ENCODE data around the gene ARF6. TPM values are rescaled to one million over a fixed set of nuclear protein-coding genes. Genes with fewer than 3 reads are reported as not detected.
"Not testable (repeated sequence)": the region's sequence is repeated elsewhere in the genome, so short reads cannot be mapped to it uniquely, and the experiment has no call there.

ARF6 gene
- total RNA-seq, 1 donor from 2014 or later = 50.9 TPM

DNA sequence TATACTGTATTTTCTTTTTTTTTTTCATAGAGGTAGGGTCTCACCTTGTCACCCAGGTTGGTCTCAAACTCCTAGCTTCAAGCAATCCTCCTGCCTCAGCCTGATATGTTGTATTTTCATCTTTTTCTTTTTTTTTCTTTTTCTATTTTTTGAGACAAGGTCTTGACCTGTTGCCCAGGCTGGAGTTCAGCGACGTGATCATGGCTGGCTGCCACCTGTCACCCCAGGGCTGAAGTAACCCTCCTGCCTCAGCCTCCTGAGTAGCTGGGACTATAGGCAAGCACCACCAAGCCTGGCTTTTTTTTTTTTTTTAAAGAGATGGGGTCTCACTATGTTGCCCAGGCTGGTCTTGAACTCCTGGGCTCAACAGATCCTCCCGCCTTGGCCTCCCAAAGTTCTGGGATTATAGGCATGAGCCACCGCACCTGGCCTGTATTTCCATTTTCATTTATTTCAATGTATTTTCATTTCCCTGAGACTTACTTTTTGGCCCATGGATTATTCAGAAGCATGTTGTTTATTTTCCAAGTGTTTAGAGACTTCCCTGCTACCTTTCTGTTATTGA is 16.2 kb upstream of the ARF6 start:
- no peak for DNase-seq (ENCODE audit: low read depth)

DNA sequence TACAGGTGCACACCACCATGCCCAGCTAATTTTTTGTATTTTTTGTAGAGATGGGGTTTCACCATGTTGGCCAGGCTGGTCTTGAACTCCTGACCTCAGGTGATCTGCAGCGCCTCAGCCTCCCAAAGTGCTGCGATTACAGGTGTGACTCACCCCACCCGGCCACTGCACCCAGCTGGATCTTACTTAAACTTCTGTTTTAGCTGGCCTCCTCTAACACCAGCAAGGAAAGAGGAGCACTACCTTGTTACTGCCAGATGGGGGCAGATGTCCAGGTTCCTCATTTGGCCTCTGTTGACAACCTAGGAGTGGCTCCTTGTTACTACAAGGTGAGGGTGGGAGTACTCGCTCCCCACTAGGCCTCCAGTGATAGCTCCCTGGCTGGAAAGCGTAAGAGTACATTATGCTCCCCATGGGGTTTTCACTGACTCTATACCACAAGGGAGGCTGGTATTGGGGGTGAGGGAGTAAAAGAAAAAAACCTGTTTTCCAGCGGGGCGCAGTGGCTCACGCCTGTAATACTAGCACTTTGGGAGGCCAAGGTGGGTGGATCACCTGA is 13.2 kb upstream of the ARF6 start:
- DNase-seq (ENCODE audit: low read depth) = peak; percentile 56

DNA sequence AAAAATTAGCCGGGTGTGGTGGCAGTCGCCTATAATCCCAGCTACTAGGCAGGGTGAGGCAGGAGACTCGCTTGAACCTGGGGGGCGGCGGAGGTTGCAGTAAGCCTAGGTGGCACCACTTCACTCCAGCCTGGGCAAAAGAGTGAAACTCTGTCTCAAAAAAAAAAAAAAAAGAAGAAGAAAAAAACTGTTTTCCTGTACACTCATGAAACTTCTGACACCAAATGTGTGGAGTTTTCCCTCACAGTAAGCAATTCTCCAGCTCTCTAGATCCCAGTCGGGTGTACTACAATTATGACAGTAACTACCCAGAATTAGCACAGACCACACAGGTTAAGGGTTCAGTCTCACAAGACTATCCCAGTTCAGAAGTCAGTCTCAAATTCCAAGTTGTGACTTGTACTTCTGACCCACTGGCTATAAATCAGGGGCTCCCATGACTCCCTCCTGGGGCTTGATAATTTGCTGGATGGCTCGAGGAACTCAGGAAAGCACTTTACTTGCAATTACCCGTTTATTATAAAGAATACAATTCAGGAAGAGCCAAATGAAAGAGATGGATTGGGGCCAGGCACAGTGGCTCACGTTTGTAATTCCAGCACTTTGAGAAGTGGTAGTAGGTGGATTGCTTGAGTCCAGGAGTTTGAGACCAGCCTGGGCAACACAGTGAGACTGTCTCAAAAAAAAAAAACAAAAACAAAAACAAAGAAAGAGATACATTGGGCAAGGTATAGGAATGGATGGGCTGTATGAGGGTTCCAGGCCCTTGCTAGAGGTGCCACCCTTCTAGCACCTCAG is 12.4 kb upstream of the ARF6 start:
- DNase-seq (ENCODE audit: low read depth) = no peak

DNA sequence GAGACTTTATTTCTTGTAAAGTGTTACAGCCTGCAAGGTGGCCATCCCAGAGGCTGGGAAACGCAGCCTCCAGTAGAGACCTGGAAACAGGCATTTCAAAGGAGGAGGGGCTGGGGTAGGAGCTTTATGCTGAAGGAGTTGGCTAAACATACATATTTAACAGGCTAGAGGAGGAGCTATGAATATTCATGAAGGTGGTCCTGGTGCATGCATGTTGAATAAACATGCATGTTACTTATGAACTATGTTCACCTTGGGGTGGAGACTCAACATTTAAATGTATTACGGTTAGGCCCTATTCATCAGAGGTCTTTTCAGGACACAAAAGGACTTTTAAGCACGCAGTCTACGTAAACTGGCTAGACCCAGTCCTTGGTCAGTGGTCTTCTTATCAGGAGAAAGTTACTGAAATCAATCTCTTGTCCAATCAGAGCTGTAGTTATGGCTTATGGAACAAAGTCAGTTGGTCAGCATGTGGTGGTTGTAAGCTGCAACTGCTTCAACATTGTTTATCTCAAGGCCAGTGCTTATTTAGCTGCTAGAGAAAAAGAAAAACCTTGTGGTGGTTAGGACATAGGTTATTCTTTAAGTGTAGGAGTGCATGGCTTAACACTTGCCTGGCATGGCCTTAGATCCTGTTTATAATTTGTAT is 11.4 kb upstream of the ARF6 start:
- no peak for DNase-seq (ENCODE audit: low read depth)

DNA sequence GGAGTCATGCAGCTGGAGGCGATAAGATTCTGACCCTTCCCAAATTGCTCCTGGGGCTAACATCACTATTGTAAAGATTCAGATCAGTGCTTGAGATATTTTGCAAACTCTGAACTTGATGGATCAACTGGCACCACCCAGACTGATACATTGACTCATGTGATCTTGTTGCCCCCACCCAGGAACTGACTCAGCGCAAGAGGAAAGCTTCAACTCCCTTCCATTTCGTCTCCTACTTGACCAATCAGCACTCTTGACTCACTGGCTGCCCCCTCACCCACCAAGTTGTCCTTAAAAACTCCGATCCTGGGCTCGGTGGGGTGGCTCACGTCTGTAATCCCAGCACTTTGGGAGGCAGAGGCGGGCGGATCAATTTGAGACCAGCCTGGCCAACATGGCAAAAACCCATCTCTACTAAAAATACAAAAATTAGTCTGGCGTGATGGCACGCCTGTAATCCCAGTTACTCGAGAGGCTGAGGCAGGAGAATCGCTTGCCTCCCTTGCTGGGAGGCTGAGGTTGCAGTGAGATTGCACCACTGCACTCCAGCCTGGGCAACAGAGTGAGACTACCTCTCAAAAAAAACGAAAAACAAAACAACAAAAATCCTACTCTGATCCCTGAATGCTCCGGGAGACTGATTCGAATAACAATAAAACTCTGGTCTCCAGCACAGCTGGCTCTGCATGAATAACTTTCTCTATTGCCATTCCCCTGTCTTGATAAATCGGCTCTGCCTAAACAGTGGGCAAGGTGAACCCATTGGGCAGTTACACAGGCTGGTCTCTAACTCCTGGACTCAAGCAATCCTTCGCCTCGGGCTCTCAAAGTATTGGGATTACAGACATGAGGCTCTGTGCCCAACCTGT is 9.8 kb upstream of the ARF6 start:
- no peak for DNase-seq (ENCODE audit: low read depth)

DNA sequence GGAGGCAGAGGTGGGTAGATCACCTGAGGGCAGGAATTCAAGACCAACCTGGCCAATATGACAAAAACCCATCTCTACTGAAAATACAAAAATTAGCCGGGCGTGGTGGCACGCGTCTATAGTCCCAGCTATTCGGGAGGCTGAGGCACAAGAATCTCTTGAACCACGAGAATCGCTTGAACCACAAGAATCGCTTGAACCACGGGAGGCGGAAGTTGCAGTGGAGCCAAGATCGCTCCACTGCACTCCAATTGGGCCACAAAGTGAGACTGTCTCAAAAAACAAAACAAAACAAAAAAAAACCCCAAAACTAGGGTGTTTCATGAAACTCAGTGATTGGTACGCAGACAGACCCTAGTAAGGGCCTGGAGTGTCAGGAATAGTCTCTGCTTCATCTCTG is 6.4 kb upstream of the ARF6 start:
- DNase-seq (ENCODE audit: low read depth) = no peak

DNA sequence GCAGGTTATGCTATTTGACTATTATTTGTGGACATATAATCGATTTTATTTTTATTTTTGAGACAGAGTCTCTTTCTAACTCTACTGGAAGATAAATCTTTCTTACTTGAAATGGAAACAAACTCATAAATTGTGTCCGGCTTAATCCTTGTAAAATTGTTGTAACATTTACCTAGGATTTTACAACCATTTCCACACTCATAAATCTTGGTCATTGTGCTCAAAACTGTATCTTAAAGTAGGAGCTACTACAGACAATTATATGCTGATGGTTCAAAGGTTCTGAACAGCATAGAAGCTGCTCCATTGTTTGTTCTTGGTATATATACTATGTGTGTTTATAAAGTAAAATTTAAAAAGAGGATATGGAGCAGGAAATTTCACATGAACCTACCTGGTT is 4.6 kb upstream of the ARF6 start:
- no peak for DNase-seq (ENCODE audit: low read depth)

DNA sequence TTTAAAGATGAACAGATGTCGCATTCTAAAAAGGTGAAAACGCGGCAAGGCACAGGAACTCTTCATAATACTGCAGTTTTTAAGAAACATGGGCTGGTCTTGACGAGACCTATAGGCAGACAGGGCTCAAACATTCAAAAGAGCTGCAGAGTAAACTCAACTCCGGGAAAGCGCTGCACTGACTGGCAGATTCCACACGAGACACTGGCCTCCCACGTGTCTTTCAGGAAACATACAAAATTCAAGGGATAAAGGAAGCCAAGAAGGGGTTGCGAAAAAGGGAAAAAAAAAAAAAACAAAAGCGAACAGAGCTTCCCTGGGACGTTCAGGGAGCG is 614 bp upstream of the ARF6 start:
- DNase-seq (ENCODE audit: low read depth) = peak; percentile 79

DNA sequence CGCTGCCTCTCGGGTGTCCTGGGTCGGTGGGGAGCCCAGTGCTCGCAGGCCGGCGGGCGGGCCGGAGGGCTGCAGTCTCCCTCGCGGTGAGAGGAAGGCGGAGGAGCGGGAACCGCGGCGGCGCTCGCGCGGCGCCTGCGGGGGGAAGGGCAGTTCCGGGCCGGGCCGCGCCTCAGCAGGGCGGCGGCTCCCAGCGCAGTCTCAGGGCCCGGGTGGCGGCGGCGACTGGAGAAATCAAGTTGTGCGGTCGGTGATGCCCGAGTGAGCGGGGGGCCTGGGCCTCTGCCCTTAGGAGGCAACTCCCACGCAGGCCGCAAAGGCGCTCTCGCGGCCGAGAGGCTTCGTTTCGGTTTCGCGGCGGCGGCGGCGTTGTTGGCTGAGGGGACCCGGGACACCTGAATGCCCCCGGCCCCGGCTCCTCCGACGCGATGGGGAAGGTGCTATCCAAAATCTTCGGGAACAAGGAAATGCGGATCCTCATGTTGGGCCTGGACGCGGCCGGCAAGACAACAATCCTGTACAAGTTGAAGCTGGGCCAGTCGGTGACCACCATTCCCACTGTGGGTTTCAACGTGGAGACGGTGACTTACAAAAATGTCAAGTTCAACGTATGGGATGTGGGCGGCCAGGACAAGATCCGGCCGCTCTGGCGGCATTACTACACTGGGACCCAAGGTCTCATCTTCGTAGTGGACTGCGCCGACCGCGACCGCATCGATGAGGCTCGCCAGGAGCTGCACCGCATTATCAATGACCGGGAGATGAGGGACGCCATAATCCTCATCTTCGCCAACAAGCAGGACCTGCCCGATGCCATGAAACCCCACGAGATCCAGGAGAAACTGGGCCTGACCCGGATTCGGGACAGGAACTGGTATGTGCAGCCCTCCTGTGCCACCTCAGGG is 679 bp downstream of the ARF6 start:
- DNase-seq (ENCODE audit: low read depth) = peak; percentile 64

DNA sequence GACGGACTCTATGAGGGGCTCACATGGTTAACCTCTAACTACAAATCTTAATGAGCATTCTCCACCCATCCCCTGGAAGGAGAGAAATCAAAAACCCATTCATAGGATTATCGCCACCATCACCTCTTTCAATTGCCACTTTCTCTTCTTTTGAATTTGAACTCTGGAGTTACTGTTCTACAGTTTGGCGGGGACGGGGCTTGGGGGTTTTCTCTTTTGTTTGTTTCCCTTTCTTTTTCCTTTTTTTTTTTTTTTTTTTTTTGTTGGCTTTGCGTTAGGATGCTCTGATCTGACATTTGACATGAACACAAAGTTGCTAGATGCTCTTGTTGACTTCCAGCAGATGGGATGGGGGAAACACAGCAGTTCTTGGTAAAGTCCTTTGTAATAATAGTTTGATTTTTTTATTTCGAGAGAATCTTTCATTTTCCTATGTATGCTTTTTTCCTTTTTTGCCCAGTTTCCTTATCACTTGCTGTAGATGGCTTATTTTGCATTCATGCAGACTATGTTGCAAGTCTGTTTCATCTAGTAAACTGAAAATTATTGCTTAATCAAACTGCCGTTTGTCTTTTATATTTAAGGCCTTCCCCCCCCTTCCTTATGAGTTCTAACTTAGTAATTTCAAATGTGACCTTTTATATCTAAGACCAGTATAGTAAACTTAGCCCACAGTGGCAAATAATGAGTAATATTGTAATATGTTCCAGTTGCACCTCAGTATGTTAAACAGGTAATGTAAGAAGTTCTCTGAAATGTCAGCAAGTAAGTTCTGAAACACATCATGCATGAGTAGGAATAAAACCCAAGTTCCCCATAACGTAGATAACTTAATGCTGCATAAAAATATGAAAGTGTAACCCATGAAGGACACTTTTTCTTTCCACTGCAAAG is 1.6 kb downstream of the ARF6 start:
- DNase-seq (ENCODE audit: low read depth) = not testable (repeated sequence)

DNA sequence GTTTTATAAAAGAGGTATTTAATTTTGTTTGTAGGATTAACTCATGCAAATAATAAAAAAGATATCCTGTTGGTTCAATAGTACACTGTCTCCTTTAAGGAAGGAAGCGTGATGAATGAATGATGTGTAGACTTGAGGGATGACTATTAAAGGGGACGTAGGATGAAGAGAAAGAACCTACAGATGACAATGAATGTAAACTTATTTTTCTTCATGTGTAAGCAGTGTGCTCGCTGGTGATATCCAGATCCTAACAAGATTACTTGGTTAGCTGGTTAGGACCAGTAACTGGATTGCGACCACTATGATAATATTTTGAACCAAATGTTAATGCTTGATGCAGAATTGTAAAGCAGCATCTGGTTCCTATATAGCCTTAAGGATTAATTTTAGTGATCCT is 2.6 kb downstream of the ARF6 start:
- DNase-seq (ENCODE audit: low read depth) = no peak

DNA sequence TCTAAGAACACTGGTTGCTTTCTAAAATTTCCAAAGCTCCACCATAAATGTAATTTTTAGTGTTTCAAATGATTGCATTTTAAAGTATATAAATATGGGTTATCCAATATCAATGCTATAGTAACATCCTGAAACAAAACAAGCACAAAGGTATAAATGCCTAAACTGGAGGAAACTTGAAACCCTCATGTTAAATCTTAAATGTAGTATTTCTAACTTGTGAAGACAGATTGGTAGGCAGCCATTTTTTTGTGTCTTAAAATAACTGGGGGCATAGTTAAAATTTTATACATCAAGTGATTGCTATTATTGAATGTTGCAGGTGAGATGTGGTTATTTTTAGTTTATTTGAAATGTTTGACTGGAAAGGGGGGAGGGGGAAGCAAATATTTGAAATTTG is 3.4 kb downstream of the ARF6 start:
- not testable (repeated sequence) for DNase-seq (ENCODE audit: low read depth)

DNA sequence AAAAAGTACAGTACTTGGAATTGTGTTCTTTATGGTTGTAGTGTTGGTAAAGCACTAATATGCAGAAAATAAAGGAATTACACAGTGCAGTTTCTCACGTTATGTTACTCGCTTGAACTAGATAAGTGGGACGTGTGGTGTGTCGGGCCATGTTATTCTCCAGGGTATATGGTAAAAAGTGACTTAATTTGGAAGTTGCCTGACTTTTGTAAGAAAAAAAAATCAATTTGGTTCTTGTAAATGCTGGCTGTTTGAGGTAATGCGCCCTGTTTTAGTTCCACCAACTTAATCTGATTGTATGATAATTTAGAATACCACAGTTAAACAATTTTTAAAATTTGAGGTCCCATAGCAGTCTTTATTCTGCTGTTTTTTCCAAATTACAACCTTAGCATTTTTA is 4.1 kb downstream of the ARF6 start:
- DNase-seq (ENCODE audit: low read depth) = no peak

DNA sequence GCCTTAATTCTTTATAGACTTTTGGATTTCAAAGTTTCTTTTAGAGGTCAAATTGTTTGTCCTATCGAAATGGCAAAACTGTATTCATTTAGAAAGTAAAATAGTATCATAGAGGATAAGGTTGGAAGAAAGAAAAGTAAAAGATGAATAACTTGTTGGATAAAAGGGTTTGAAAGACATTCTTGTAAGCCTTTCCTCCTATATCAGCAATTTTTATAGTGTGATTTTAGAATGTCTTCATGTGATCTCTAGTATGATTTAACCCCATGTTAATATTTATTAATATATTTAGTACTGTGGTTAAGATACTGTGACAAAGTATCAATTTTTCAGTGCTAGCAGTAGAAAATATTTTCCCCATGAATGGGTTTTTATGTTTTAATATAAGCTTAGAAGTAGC is 4.5 kb downstream of the ARF6 start:
- no peak for DNase-seq (ENCODE audit: low read depth)

DNA sequence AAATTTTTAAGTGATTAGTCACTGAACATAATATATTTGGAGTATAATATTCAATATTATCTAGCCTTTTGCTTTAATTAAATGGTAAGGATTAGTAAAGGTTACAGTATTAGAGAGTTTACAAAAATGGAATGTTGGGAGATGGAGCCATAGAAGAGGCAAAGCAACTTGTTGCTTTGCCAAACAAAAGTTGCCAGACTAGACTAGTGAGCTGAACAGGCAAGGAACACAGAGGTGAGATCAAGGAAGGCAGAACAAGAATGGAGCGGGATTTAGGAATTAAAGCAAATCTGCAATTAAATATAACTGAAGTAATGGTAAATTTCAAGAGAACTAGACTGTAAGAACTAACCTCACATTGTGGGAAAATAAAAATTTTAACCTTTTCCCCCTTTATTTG is 5.1 kb downstream of the ARF6 start:
- no peak for DNase-seq (ENCODE audit: low read depth)

DNA sequence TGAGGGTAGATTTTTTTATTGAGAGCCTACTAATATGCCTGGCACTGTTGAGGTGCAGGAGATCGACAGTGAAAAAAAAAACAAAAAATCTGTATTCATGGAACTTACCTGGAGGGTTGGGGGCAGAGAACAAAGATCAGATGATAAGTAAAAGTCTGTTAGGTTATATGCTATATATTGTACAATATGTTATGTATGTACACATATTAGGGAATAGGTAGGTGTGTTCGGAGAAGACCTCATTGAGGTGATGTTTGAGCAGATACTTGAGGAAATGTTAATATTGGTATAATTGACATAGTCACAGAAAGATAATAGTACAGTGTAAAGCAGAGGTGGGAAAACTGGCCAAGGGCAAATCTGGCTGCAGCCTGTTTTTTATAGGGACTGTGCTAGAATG is 5.6 kb downstream of the ARF6 start:
- DNase-seq (ENCODE audit: low read depth) = no peak

DNA sequence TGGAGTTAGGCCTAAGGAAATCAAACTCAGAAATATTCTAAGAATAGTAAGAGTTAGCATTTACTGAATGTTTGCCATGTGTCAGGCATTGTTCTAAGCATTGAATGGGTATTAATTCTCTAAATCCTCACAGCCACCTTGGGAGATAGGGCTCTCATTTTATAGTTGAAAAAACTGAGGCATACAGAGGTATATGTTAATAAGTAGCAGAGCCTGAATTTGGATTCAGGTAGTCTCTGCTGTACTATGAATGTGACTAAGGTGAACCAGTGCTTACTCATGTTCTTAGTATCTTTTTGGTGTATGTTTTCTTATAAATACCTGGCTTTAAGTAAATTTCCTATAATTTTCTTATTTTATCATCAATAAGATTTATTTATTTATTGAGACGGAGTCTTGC is 8.1 kb downstream of the ARF6 start:
- no peak for DNase-seq (ENCODE audit: low read depth)

DNA sequence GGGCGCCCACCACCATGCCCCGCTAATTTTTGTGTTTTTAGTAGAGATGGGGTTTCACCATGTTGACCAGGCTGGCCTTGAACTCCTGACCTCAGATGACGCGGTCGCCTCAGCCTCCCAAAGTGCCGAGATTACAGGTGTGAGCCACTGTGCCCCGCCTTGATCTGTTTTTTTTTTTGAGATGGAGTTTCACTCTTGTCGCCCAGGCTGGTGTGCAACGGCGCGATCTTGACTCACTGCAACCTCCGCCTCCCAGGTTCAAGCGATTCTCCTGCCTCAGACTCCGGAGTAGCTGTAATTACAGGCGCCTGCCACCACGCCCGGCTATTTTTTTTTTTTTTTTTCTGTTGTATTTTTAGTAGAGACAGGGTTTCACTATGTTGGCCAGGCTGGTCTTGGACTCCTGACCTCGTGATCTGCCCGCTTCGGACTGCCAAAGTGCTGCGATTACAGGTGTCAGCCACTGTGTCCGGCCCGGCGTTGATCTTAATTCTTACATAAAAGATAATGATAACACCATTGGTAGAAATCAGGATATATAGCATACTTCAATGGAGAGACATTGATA is 9.9 kb downstream of the ARF6 start:
- DNase-seq (ENCODE audit: low read depth) = not testable (repeated sequence)

DNA sequence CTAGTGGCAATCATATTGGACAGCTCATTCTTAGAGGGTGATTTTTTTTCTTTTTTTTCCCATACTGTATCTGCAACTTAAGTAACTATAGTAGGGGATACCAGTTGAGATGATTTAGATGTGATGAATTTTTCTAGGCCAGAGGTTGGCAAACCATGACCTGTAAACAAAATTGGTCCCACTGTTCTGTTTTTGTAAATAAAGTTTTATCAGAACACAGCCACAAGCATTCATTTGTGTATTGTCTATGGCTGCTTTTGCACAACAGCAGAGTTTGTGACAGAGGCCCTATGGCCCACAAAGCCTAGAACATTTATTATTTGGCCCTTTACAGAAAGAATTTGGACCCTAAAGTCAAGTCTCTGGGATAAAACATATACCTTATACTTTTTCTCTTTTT is 11.4 kb downstream of the ARF6 start:
- no peak for DNase-seq (ENCODE audit: low read depth)

Measured in myocyte (in vitro differentiated cells).